ENCODE results near the gene CCHCR1.

DNA sequence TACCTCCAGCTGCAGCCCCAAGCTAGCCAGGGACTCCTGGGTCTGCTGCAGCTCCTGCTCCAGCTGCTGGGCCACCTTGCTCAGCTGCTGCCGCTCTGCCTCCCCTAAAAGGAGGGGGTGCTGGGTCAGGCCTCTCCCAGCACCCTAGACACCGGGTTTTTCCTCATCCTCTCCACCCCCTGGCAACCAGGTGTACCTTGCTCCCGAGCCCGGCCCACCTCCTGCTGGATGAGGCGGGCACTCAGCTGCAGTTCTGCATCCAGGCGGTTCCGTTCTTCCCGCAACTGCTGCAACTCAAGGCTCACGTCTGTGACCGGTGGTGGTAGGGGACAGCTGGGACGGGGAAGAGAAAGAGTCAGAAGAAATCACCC, 12.6 kb downstream of the CCHCR1 start:
- TF ChIP-seq GATA3 (IDR thresholded peaks at IDR 0.05; ENCODE audit: low read depth, low read length) (no peak), GATA2 (IDR thresholded peaks at IDR 0.05; ENCODE audit: low read depth, low read length) (no peak)
